Osteoblast (primary cell): Measurements from ENCODE around the gene RASGRP2. TPM values are rescaled to one million over a fixed set of nuclear protein-coding genes. Genes with fewer than 3 reads are reported as not detected.

ENCODE experiments used
- DNase-seq: peaks from one replicate; pipeline ENCODE4 v3.0.0; 2011; ENCODE audit warnings: low spot score, mixed read lengths; ENCODE audit not compliant: insufficient read length; ENCODE audit errors: missing footprints
- H2AFZ ChIP-seq: 2 replicates; pipeline ENCODE4 v1.6.0; 2011; ENCODE audit warnings: mild to moderate bottlenecking, low read length
- H3K27ac ChIP-seq: 2 replicates; pipeline ENCODE4 v1.5.1; 2011; ENCODE audit warnings: mild to moderate bottlenecking, low read depth, low read length, moderate library complexity
- H3K27me3 ChIP-seq: 2 replicates; pipeline ENCODE4 v1.6.0; 2012; ENCODE audit warnings: mild to moderate bottlenecking, control low read depth, inconsistent platforms, low read length, moderate library complexity; ENCODE audit not compliant: insufficient read depth
- H3K36me3 ChIP-seq: 2 replicates; pipeline ENCODE4 v1.5.1; 2011; ENCODE audit warnings: mild to moderate bottlenecking, low read length, control low read depth, moderate library complexity; ENCODE audit not compliant: insufficient read depth
- H3K4me1 ChIP-seq: 2 replicates; pipeline ENCODE4 v1.5.1; 2011; ENCODE audit warnings: mild to moderate bottlenecking, low read length, control low read depth, moderate library complexity; ENCODE audit not compliant: insufficient read depth
- H3K4me2 ChIP-seq: 2 replicates; pipeline ENCODE4 v1.6.0; 2011; ENCODE audit warnings: mild to moderate bottlenecking, low read length; ENCODE audit not compliant: insufficient read depth
- H3K4me3 ChIP-seq: fragments of 200-600 bp; sonication (generic); 3 replicates; pipeline ENCODE4 v1.5.1; 2012; ENCODE audit warnings: mild to moderate bottlenecking, low read length, inconsistent platforms; ENCODE audit not compliant: insufficient read depth
- H3K79me2 ChIP-seq: 2 replicates; pipeline ENCODE4 v1.6.0; 2012; ENCODE audit warnings: mild to moderate bottlenecking, low read length, control low read depth, inconsistent platforms; ENCODE audit not compliant: insufficient read depth
- H3K9me3 ChIP-seq: 2 replicates; pipeline ENCODE4 v1.5.1; 2011; ENCODE audit warnings: low read depth, low read length, control low read depth
- H4K20me1 ChIP-seq: 2 replicates; pipeline ENCODE4 v1.6.0; 2012; ENCODE audit warnings: mild to moderate bottlenecking, low read length, control low read depth; ENCODE audit not compliant: insufficient read depth
- CTCF ChIP-seq: IDR thresholded peaks from 2 replicates; pipeline ENCODE4 v1.5.1; 2011; ENCODE audit warnings: mild to moderate bottlenecking, low read depth, low read length, moderate library complexity; ENCODE audit errors: extremely low read depth
- total RNA-seq: library from RNA; depleted of rRNA; stranded (reverse); fragments of >200 nt; gene quantifications from 2 replicates; pipeline ENCODE4 v1.2.3, GENCODE V29; 2012

RASGRP2 gene
- total RNA-seq, 1 donor, result not detected

DNA sequence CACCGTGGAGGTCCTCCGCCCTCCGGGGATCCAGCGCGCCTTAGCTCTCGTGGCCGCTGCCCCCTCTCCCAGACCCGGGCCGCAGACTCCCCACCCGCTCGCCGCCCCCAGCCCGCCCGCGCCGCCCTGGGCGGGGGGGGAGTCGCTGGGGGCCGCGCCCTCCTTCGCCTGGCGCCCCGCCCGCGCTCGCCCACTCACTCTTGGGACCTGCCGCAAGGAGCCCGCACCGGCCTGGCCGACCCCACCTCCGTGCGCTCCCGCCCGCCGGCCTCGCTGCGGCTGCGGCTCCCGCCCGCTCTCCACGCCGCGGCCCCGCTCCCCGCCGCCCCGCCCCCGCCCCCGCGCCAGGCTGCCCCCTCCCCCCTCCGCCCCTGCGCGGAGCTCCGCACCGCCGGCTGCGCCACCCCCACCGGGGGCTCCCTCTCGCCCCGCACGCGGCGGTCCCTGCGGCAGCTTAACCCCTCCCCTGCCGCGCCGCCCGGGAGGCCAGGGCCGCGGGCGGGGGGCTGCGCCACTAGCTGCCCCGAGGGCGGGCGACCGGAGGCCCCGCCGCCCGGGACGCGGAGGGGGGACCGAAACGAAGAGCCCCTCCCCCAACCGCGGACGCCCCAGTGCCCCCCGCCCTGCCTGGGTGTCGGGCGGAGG is 724 bp upstream of the RASGRP2 start:
- Histone ChIP-seq H3K4me3 (peak overlapping the region; percentile 16), H3K4me1 (peaks cover 10% of the 10 kb centered on the region), H3K79me2 (no peaks in the 10 kb centered on the region), H3K27me3 (peaks cover 56% of the 10 kb centered on the region), H3K4me2 (peak overlapping the region; percentile 68), H2AFZ (no peak overlapping the region), H3K27ac (no peak overlapping the region), H3K36me3 (no peaks in the 10 kb centered on the region), H3K9me3 (no peaks in the 10 kb centered on the region), H4K20me1 (no peaks in the 10 kb centered on the region)
- peak; percentile 84 for DNase-seq
- TF ChIP-seq CTCF, result no peak

- Histone ChIP-seq H2AFZ (peak overlapping the region; percentile 81), H3K27me3 (peaks cover 56% of the 10 kb centered on the region), H4K20me1 (no peaks in the 10 kb centered on the region), H3K4me3 (peak overlapping the region; percentile 69), H3K4me1 (peaks cover 10% of the 10 kb centered on the region), H3K4me2 (peak overlapping the region; percentile 89), H3K27ac (no peak overlapping the region), H3K79me2 (no peaks in the 10 kb centered on the region), H3K9me3 (no peaks in the 10 kb centered on the region), H3K36me3 (no peaks in the 10 kb centered on the region)
- TF ChIP-seq CTCF, result peak; percentile 64
- DNase-seq, result peak; percentile 100
Measured at GRCh38 chr11:64742889-64743590, 902 bp downstream of the RASGRP2 start.

GRCh38 chr11:64742087-64742888 is 1.7 kb downstream of the RASGRP2 start:
- no peaks in the 10 kb centered on the region for H3K36me3 ChIP-seq
- H3K4me1 ChIP-seq, result peaks cover 10% of the 10 kb centered on the region
- no peaks in the 10 kb centered on the region for H4K20me1 ChIP-seq
- peak overlapping the region; percentile 69 for H3K4me3 ChIP-seq
- H2AFZ ChIP-seq, result peak overlapping the region; percentile 81
- H3K79me2 ChIP-seq, result no peaks in the 10 kb centered on the region
- H3K27me3 ChIP-seq, result peaks cover 56% of the 10 kb centered on the region
- DNase-seq, result peak; percentile 94
- no peak for TF ChIP-seq CTCF
- peak overlapping the region; percentile 89 for H3K4me2 ChIP-seq
- no peaks in the 10 kb centered on the region for H3K9me3 ChIP-seq
- H3K27ac ChIP-seq, result no peak overlapping the region
